ENCODE results near the gene JMJD1C.

GRCh38 chr10:63137306-63137705, 328.5 kb downstream of the JMJD1C start:
- TF ChIP-seq EZH2 (IDR thresholded peaks at IDR 0.05; ENCODE audit: borderline replicate concordance, low read depth, low read length, severe bottlenecking) (no peak), CTCF (IDR thresholded peaks at IDR 0.05; ENCODE audit: extremely low read depth in 1 of 2, insufficient read depth in 1 of 2, low read depth in 1 of 2, low read length in 2 of 2) (no peak), JUN (IDR thresholded peaks at IDR 0.05; ENCODE audit: borderline replicate concordance, insufficient read depth, insufficient read length, low read depth) (no peak), POLR2A (IDR thresholded peaks at IDR 0.05; ENCODE audit: low read depth, low read length) (no peak), POLR2AphosphoS5 (IDR thresholded peaks at IDR 0.05; ENCODE audit: insufficient read depth, low read depth, low read length) (no peak), FOS (IDR thresholded peaks at IDR 0.05; ENCODE audit: borderline replicate concordance, insufficient read depth, low read length) (no peak), MYC (IDR thresholded peaks at IDR 0.05; ENCODE audit: low read depth, low read length) (no peak), GATA2 (IDR thresholded peaks at IDR 0.05; ENCODE audit: insufficient read depth, insufficient read length, low read depth, low read length) (no peak)
- TF ChIP-seq, protein P1, sequence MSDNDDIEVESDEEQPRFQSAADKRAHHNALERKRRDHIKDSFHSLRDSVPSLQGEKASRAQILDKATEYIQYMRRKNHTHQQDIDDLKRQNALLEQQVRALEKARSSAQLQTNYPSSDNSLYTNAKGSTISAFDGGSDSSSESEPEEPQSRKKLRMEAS (IDR thresholded peaks at IDR 0.05; ENCODE audit: insufficient read depth, insufficient read length), result no peak

All from endothelial cell of umbilical vein (primary cell).